CD4-positive, alpha-beta T cell treated with Interleukin-21 for 1 hour (primary cell): ENCODE results near the gene TFB1M.

Experiments
- DNase-seq: peaks from one replicate; pipeline ENCODE4 v3.0.0-alpha.2; 2020

TFB1M gene

GRCh38 chr6:155292711-155293110 is 21.6 kb downstream of the TFB1M start:
- no peak for DNase-seq

GRCh38 chr6:155291291-155291690 is 23.0 kb downstream of the TFB1M start:
- no peak for DNase-seq

- DNase-seq: no peak
These were observed 23.8 kb downstream of the TFB1M start for GRCh38 chr6:155290491-155290890.

- DNase-seq: no peak
These were observed 26.5 kb downstream of the TFB1M start for GRCh38 chr6:155287762-155288161.

- DNase-seq: no peak
These were observed 29.5 kb downstream of the TFB1M start for GRCh38 chr6:155284775-155285174.

- no peak for DNase-seq
These were observed 35.8 kb downstream of the TFB1M start for GRCh38 chr6:155278319-155279049.

GRCh38 chr6:155276638-155277037 is 37.6 kb downstream of the TFB1M start:
- DNase-seq: no peak

- DNase-seq: no peak
These were observed 38.3 kb downstream of the TFB1M start for GRCh38 chr6:155275808-155276480.

- no peak for DNase-seq
These were observed 39.8 kb downstream of the TFB1M start for GRCh38 chr6:155274533-155274932.

- no peak for DNase-seq
These were observed 40.2 kb downstream of the TFB1M start for GRCh38 chr6:155274106-155274505.

- DNase-seq: no peak
These were observed 40.9 kb downstream of the TFB1M start for GRCh38 chr6:155273431-155273830.

- DNase-seq: no peak
These were observed 41.7 kb downstream of the TFB1M start for GRCh38 chr6:155272353-155273232.

GRCh38 chr6:155271145-155271544 is 43.1 kb downstream of the TFB1M start:
- DNase-seq: no peak

- no peak for DNase-seq
These were observed 43.7 kb downstream of the TFB1M start for GRCh38 chr6:155270561-155271091.

- DNase-seq: no peak
These were observed 44.5 kb downstream of the TFB1M start for GRCh38 chr6:155269765-155270164.

- DNase-seq: peak; percentile 39
These were observed 46.0 kb downstream of the TFB1M start for GRCh38 chr6:155268088-155268867.

GRCh38 chr6:155267411-155267810 is 46.9 kb downstream of the TFB1M start:
- no peak for DNase-seq

- no peak for DNase-seq
These were observed 48.3 kb downstream of the TFB1M start for GRCh38 chr6:155265843-155266535.

- DNase-seq: no peak
These were observed 49.5 kb downstream of the TFB1M start for GRCh38 chr6:155264693-155265320.

- no peak for DNase-seq
These were observed 50.8 kb downstream of the TFB1M start, which contains the start of gene CLDN20 for GRCh38 chr6:155263373-155264063. CLDN20 (plus strand) TSS chr6:155264013; CDS start chr6:155275720, 11,707 bp downstream.

- DNase-seq: no peak
These were observed 51.6 kb downstream of the TFB1M start for GRCh38 chr6:155262655-155263054.
